SK-N-SH treated with all-trans-retinoic acid at 6 μM for 48 hours (cell line): ENCODE data around the gene ASCC1.

ENCODE experiments used
- ARNTL ChIP-seq: fragments of 450-650 bp; formaldehyde crosslinking; IDR thresholded peaks from 2 replicates; pipeline ENCODE4 v1.5.0; 2020; ENCODE audit warnings: low read depth, mild to moderate bottlenecking, moderate library complexity, borderline replicate concordance
- CSDC2 ChIP-seq: fragments of 250-450 bp; sonication (Bioruptor Pico); IDR thresholded peaks from 2 replicates; pipeline ENCODE4 v1.5.0; 2020; ENCODE audit warnings: mild to moderate bottlenecking, moderate library complexity
- ESRRG ChIP-seq: fragments of 250-450 bp; sonication (Bioruptor Pico); IDR thresholded peaks from 2 replicates; pipeline ENCODE4 v1.6.1; 2021; ENCODE audit warnings: mild to moderate bottlenecking
- PPARA ChIP-seq: fragments of 250-450 bp; sonication (Bioruptor Pico); IDR thresholded peaks from 2 replicates; pipeline ENCODE4 v1.5.0; 2020; ENCODE audit warnings: mild to moderate bottlenecking, borderline replicate concordance
- RARB ChIP-seq: fragments of 250-450 bp; sonication (Bioruptor Pico); IDR thresholded peaks from 2 replicates; pipeline ENCODE4 v1.8.0; 2021; ENCODE audit warnings: mild to moderate bottlenecking, moderate library complexity
- SNAI2 ChIP-seq: fragments of 250-450 bp; sonication (Bioruptor Pico); IDR thresholded peaks from 2 replicates; pipeline ENCODE4 v1.5.0; 2020; ENCODE audit warnings: mild to moderate bottlenecking, moderate library complexity
- ZFP3 ChIP-seq: fragments of 250-450 bp; sonication (Bioruptor Pico); IDR thresholded peaks from 2 replicates; pipeline ENCODE4 v1.5.0; 2020; ENCODE audit warnings: mild to moderate bottlenecking, moderate library complexity
- TF ChIP-seq, protein P1 (sequence below): fragments of 250-450 bp; sonication (Bioruptor Pico); IDR thresholded peaks from 2 replicates; pipeline ENCODE4 v1.8.0; 2020; ENCODE audit warnings: mild to moderate bottlenecking, moderate library complexity, borderline replicate concordance
- TF ChIP-seq, protein P2 (sequence below): fragments of 250-450 bp; sonication (Bioruptor Pico); IDR thresholded peaks from 2 replicates; pipeline ENCODE4 v1.5.0; 2020; ENCODE audit warnings: mild to moderate bottlenecking, moderate library complexity

- TF ChIP-seq RARB (no peak), SNAI2 (CRISPR knock-in tag) (no peak), CSDC2 (CRISPR knock-in tag) (no peak), PPARA (CRISPR knock-in tag) (no peak), ZFP3 (CRISPR knock-in tag) (no peak), ARNTL (no peak), ESRRG (no peak)
- TF ChIP-seq, protein P1, sequence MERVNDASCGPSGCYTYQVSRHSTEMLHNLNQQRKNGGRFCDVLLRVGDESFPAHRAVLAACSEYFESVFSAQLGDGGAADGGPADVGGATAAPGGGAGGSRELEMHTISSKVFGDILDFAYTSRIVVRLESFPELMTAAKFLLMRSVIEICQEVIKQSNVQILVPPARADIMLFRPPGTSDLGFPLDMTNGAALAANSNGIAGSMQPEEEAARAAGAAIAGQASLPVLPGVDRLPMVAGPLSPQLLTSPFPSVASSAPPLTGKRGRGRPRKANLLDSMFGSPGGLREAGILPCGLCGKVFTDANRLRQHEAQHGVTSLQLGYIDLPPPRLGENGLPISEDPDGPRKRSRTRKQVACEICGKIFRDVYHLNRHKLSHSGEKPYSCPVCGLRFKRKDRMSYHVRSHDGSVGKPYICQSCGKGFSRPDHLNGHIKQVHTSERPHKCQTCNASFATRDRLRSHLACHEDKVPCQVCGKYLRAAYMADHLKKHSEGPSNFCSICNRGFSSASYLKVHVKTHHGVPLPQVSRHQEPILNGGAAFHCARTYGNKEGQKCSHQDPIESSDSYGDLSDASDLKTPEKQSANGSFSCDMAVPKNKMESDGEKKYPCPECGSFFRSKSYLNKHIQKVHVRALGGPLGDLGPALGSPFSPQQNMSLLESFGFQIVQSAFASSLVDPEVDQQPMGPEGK (CRISPR knock-in tag) = no peak
- TF ChIP-seq, protein P2, sequence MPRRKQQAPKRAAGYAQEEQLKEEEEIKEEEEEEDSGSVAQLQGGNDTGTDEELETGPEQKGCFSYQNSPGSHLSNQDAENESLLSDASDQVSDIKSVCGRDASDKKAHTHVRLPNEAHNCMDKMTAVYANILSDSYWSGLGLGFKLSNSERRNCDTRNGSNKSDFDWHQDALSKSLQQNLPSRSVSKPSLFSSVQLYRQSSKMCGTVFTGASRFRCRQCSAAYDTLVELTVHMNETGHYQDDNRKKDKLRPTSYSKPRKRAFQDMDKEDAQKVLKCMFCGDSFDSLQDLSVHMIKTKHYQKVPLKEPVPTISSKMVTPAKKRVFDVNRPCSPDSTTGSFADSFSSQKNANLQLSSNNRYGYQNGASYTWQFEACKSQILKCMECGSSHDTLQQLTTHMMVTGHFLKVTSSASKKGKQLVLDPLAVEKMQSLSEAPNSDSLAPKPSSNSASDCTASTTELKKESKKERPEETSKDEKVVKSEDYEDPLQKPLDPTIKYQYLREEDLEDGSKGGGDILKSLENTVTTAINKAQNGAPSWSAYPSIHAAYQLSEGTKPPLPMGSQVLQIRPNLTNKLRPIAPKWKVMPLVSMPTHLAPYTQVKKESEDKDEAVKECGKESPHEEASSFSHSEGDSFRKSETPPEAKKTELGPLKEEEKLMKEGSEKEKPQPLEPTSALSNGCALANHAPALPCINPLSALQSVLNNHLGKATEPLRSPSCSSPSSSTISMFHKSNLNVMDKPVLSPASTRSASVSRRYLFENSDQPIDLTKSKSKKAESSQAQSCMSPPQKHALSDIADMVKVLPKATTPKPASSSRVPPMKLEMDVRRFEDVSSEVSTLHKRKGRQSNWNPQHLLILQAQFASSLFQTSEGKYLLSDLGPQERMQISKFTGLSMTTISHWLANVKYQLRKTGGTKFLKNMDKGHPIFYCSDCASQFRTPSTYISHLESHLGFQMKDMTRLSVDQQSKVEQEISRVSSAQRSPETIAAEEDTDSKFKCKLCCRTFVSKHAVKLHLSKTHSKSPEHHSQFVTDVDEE (CRISPR knock-in tag) = no peak
Measured at GRCh38 chr10:72242675-72243074, 26.6 kb upstream of the ASCC1 start.
